Effector memory CD8-positive, alpha-beta T cell (primary cell): Measurements from ENCODE around the gene IFIT2.
"Not testable (repeated sequence)": the region's sequence is repeated elsewhere in the genome, so short reads cannot be mapped to it uniquely, and the experiment has no call there.

ENCODE experiments used
- ATAC-seq: fragments of 150-1000 bp; cut with Tn5 transposase; replicated peaks from 2 replicates; pipeline ENCODE4 v1.10.0; 2021; ENCODE audit warnings: mild to moderate bottlenecking, moderate library complexity
- DNase-seq, 3 experiments: peaks; one replicate each; pipeline ENCODE4 v3.0.0; 2021
- H3K27ac Mint-ChIP-seq, 2 donors: one replicate each; pipeline ENCODE4 v1.8.0; 2022; ENCODE audit warnings: mild to moderate bottlenecking in 2 of 2, mixed read lengths in 2 of 2, moderate library complexity in 2 of 2
- H3K27me3 Mint-ChIP-seq, 2 donors: one replicate each; pipeline ENCODE4 v1.8.0; 2022; ENCODE audit warnings: mixed read lengths in 2 of 2
- H3K36me3 Mint-ChIP-seq: one replicate; pipeline ENCODE4 v1.8.0; 2022; ENCODE audit warnings: mild to moderate bottlenecking, moderate library complexity, mixed read lengths; ENCODE audit not compliant: insufficient read depth
- H3K4me1 Mint-ChIP-seq, 2 donors: one replicate each; pipeline ENCODE4 v1.8.0; 2022; ENCODE audit warnings: low read depth in 2 of 2, mixed read lengths in 2 of 2
- H3K4me3 Mint-ChIP-seq, 2 donors: one replicate each; pipeline ENCODE4 v1.8.0; 2022; ENCODE audit warnings: mild to moderate bottlenecking in 2 of 2, mixed read lengths in 2 of 2, moderate library complexity in 2 of 2
- H3K9me3 Mint-ChIP-seq, 2 donors: one replicate each; pipeline ENCODE4 v1.8.0; 2022; ENCODE audit warnings: mixed read lengths in 2 of 2

The IFIT2 gene

DNA sequence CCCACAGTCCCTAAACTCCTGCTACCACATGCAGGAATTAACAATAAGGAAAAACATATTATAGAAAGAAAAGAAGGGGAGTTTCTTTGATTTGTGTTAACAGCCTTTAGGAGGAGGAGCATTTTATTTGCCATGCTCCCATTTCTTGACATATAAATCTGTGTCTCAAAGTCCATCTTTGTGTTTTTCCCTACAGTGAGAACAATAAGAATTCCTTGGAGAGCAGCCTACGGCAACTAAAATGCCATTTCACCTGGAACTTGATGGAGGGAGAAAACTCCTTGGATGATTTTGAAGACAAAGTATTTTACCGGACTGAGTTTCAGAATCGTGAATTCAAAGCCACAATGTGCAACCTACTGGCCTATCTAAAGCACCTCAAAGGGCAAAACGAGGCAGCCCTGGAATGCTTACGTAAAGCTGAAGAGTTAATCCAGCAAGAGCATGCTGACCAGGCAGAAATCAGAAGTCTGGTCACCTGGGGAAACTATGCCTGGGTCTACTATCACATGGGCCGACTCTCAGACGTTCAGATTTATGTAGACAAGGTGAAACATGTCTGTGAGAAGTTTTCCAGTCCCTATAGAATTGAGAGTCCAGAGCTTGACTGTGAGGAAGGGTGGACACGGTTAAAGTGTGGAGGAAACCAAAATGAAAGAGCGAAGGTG lies 4.1 kb downstream of the IFIT2 start:
- Mint-ChIP-seq H3K4me1 (peaks cover 29 to 44% of the 10 kb centered on the region in 2 donors), H3K36me3 (peaks cover 46% of the 10 kb centered on the region), H3K27ac (peak overlapping the region in 1 of 2 donors; percentile 100), H3K4me3 (no peak overlapping the region), H3K27me3 (no peaks in the 10 kb centered on the region), H3K9me3 (no peaks in the 10 kb centered on the region)
- DNase-seq (no peak), ATAC-seq (no peak)

GRCh38 chr10:89306434-89307268 lies 4.8 kb downstream of the IFIT2 start:
- peaks cover 44% of the 10 kb centered on the region for H3K36me3 Mint-ChIP-seq
- H3K4me1 Mint-ChIP-seq, result peaks cover 23 to 37% of the 10 kb centered on the region in 2 donors
- no peaks in the 10 kb centered on the region for H3K9me3 Mint-ChIP-seq
- peak overlapping the region in 1 of 2 donors; percentile 28 for H3K4me3 Mint-ChIP-seq
- H3K27me3 Mint-ChIP-seq, result no peaks in the 10 kb centered on the region
- H3K27ac Mint-ChIP-seq, result peak overlapping the region in 1 of 2 donors; percentile 33
- no peak for DNase-seq
- no peak for ATAC-seq

DNA sequence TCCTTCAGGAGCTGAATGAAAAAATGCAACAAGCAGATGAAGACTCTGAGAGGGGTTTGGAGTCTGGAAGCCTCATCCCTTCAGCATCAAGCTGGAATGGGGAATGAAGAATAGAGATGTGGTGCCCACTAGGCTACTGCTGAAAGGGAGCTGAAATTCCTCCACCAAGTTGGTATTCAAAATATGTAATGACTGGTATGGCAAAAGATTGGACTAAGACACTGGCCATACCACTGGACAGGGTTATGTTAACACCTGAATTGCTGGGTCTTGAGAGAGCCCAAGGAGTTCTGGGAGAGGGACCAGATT lies 5.4 kb downstream of the IFIT2 start:
- Mint-ChIP-seq H3K27me3 (no peaks in the 10 kb centered on the region), H3K27ac (peak overlapping the region in 1 of 2 donors; percentile 33), H3K36me3 (peaks cover 40% of the 10 kb centered on the region), H3K4me1 (peaks cover 21 to 33% of the 10 kb centered on the region in 2 donors), H3K4me3 (no peak overlapping the region), H3K9me3 (no peaks in the 10 kb centered on the region)
- DNase-seq, result no peak
- ATAC-seq, result no peak

DNA sequence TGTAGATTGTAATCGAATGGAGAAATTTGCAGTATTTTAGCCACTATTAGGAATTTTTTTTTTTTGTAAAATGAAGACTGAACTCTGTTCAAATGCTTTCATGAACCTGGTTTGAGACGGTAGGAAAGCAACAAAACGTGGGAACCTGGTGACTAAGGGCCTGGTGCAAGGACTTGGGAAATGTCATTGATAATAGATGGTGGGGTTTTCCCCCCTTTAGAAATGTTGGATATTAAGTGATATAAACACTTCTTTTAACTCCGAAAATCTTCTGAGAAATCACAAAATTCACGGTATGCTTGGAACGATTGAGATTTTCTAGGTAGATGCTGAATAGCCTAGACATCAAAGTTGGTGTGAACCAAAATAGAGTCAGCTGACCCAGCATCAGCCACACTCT lies 6.4 kb downstream of the IFIT2 start:
- Mint-ChIP-seq H3K4me3 (no peak overlapping the region), H3K27ac (no peak overlapping the region), H3K27me3 (no peaks in the 10 kb centered on the region), H3K36me3 (peaks cover 36% of the 10 kb centered on the region), H3K9me3 (no peaks in the 10 kb centered on the region), H3K4me1 (peaks cover 12 to 23% of the 10 kb centered on the region in 2 donors)
- ATAC-seq (no peak), DNase-seq (no peak)

GRCh38 chr10:89308736-89309135 lies 6.9 kb downstream of the IFIT2 start:
- Mint-ChIP-seq H3K36me3 (peaks cover 31% of the 10 kb centered on the region), H3K4me1 (peaks cover 7 to 18% of the 10 kb centered on the region in 2 donors), H3K9me3 (no peaks in the 10 kb centered on the region), H3K4me3 (no peak overlapping the region), H3K27ac (peak overlapping the region in 1 of 2 donors; percentile 13), H3K27me3 (no peaks in the 10 kb centered on the region)
- ATAC-seq (no peak), DNase-seq (no peak)

- Mint-ChIP-seq H3K27me3 (no peaks in the 10 kb centered on the region), H3K9me3 (no peaks in the 10 kb centered on the region), H3K27ac (peak overlapping the region in 1 of 2 donors; percentile 13), H3K36me3 (peaks cover 29% of the 10 kb centered on the region), H3K4me1 (peaks cover 2 to 11% of the 10 kb centered on the region in 2 donors), H3K4me3 (no peak overlapping the region)
- no peak for DNase-seq
- peak; percentile 16 for ATAC-seq
Observed at GRCh38 chr10:89309156-89310055, 7.6 kb downstream of the IFIT2 start.

DNA sequence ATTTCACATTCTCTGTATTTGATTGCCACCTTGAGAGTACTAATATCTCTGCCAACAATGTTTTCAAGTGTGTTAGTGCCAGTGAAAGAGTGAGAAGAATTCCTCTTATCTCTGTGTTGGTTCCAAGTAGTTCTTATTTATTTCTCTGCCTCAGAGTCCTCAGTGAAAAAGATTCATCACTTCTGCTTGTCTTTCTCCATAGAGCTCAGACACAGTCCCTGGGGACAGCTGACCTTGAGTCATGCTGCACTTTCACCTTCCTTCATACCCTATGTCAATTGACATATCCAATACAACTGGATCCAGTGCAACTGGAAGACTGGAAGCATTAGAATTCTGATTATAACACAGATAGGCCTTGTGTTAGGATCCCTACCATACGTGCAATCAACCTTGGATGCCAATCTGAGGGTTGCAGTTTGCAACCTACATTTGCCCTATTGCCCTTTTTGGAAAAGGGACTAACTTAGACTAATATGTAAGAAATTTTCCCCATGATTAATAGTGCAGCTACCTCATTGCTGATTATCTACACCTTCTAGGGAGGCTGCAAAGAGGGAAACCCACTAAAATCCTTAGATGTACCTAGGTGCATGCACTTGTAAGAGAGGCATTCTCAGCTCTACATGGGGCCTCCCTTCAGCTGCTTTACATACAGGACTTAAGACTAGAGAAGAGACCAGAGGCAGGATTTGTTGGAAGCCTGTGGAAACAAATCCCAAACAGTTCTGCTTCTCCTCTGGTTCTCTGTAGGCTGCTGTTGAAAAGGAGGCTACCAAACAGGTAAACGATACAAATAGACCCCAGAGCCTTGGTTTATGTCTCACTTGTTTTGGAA lies 8.4 kb downstream of the IFIT2 start:
- Mint-ChIP-seq H3K4me3 (no peak overlapping the region), H3K9me3 (no peaks in the 10 kb centered on the region), H3K27ac (no peak overlapping the region), H3K36me3 (peaks cover 26% of the 10 kb centered on the region), H3K27me3 (no peaks in the 10 kb centered on the region), H3K4me1 (peaks cover 0 to 8% of the 10 kb centered on the region in 2 donors)
- ATAC-seq (peak; percentile 8), DNase-seq (no peak)

GRCh38 chr10:89312973-89313372 lies 11.1 kb downstream of the IFIT2 start:
- Mint-ChIP-seq H3K4me3 (no peak overlapping the region), H3K4me1 (no peaks in the 10 kb centered on the region), H3K9me3 (no peaks in the 10 kb centered on the region), H3K36me3 (peaks cover 10% of the 10 kb centered on the region), H3K27me3 (peaks cover 12 to 20% of the 10 kb centered on the region in 2 donors), H3K27ac (no peak overlapping the region)
- ATAC-seq, result no peak
- no peak for DNase-seq

GRCh38 chr10:89314676-89315075 lies 12.8 kb downstream of the IFIT2 start:
- Mint-ChIP-seq H3K4me1 (no peaks in the 10 kb centered on the region), H3K9me3 (no peaks in the 10 kb centered on the region), H3K4me3 (no peak overlapping the region), H3K36me3 (no peaks in the 10 kb centered on the region), H3K27me3 (peaks cover 24 to 37% of the 10 kb centered on the region in 2 donors), H3K27ac (no peak overlapping the region)
- no peak for ATAC-seq
- no peak for DNase-seq

DNA sequence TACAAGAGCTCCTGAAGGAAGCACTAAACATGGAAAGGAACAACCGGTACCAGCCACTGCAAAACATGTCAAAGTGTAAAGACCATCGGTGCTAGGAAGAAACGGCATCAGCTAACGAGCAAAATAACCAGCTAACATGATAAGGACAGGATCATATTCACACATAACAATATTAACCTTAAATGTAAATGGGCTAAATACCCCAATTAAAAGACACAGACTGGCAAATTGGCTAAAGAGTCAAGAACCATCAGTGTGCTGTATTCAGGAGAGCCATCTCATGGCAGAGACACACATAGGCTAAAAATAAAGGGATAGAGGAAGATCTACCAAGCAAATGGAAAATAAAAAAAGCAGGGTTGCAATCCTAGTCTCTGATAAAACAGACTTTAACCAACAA lies 16.2 kb downstream of the IFIT2 start:
- H3K4me3 Mint-ChIP-seq, result not testable (repeated sequence)

DNA sequence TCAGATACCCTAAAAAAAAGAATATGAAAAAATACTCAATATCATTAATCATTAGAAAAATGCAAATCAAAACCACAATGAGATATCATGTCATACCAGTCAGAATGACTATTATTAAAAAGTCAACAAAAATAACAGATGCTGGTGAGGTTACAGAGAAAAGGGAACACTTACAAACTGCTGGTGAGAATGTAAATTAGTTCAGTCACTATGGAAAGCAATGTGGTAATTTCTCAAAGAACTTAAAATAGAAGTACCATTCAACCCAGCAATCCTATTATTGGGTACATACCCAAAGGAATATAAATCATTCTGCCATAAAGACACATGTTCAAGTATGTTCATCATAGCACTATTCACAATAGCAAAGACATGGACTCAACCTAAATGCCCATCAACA lies 23.2 kb downstream of the IFIT2 start:
- Mint-ChIP-seq H3K27me3 (peaks cover 24 to 64% of the 10 kb centered on the region in 2 donors), H3K4me1 (peaks cover 15 to 25% of the 10 kb centered on the region in 2 donors)
- not testable (repeated sequence) for DNase-seq, ATAC-seq, H3K27ac Mint-ChIP-seq, H3K4me3 Mint-ChIP-seq, H3K36me3 Mint-ChIP-seq, H3K9me3 Mint-ChIP-seq

More for the DNA sequence above, 16.2 kb downstream of the IFIT2 start:
- not testable (repeated sequence) for H3K27ac Mint-ChIP-seq, H3K9me3 Mint-ChIP-seq, H3K36me3 Mint-ChIP-seq, H3K4me1 Mint-ChIP-seq, ATAC-seq, DNase-seq
- H3K27me3 Mint-ChIP-seq, result peaks cover 39 to 63% of the 10 kb centered on the region in 2 donors

DNA sequence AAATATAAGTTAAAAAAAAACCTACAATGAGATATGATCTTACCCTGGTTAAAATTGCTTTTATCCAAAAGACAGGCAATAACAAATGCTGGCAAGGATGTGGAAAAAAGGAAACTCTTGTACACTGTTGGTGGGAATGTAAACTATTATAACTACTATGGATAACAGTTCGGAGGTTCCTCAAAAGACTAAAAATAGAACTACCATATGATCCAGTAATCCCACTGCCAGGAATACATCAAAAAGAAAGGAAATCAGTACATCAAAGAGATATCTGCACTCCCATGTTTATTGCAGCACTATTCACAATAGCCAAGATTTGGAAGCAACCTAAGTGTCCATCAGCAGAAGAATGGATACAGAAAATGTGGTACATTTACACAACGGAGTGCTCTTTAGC lies 24.0 kb downstream of the IFIT2 start:
- H3K27me3 Mint-ChIP-seq, result peaks cover 24 to 60% of the 10 kb centered on the region in 2 donors
- H3K27ac Mint-ChIP-seq, H3K4me3 Mint-ChIP-seq: not testable (repeated sequence)

More for the DNA sequence above, 24.0 kb downstream of the IFIT2 start:
- peaks cover 15 to 30% of the 10 kb centered on the region in 2 donors for H3K4me1 Mint-ChIP-seq
- H3K9me3 Mint-ChIP-seq, H3K36me3 Mint-ChIP-seq, DNase-seq, ATAC-seq: not testable (repeated sequence)
